VCaP (cell line): Measurements from ENCODE around the gene MAMLD1.

Source experiments
- H3K27ac ChIP-seq: fragments of 450-650 bp; 2 replicates; pipeline ENCODE4 v1.5.1; 2017
- CTCF ChIP-seq: fragments of 450-650 bp; conservative IDR thresholded peaks from 2 replicates; pipeline ENCODE4 v1.5.1; 2017; ENCODE audit warnings: mild to moderate bottlenecking, moderate library complexity

Gene MAMLD1

GRCh38 chrX:150454083-150454482 is 91.0 kb downstream of the MAMLD1 start:
- no peak overlapping the region for H3K27ac ChIP-seq
- no peak for TF ChIP-seq CTCF

GRCh38 chrX:150454508-150455214 is 91.5 kb downstream of the MAMLD1 start:
- TF ChIP-seq CTCF, result no peak
- no peak overlapping the region for H3K27ac ChIP-seq

DNA sequence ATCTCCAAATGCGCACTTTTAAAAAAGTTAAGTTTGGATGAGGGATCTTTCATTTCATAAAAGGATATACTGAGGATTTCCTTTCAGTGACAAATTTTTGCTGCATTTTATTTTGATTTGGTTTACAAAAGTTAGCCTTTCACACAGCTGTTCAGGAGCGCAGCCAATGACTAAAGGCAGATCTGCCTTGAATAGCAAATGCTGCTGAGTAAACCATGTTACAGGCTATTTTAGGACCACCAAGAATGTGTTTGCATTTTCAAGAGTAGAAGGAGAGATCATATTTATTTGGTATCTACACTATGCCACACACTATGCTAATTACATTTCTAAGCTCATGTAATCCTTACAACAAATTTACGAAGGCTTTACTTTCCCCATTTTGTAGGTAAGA is 92.1 kb downstream of the MAMLD1 start:
- no peak for TF ChIP-seq CTCF
- H3K27ac ChIP-seq, result no peak overlapping the region

GRCh38 chrX:150456466-150456865 is 93.3 kb downstream of the MAMLD1 start:
- H3K27ac ChIP-seq, result no peak overlapping the region

DNA sequence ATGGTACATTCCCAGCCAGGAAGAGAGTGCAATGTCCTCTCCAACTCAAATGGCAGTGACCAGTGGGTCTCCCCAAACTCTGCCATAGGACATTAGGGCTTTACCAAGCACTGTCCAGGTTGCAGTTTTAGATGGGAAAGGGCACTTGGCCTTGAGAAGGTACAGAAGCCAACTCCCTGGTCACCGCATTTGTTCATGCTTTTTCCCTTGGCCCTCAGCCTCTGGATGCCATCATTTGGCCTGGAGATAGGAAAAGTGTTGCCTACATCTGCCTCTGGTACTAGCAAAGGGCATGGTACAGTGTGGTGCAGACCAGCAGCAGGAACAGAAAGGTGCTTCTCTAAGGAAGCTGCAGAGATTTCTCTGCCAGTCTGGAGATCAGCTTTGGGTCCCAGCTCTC is 93.8 kb downstream of the MAMLD1 start:
- H3K27ac ChIP-seq, result no peak overlapping the region
- no peak for TF ChIP-seq CTCF

More at GRCh38 chrX:150456466-150456865, 93.3 kb downstream of the MAMLD1 start:
- TF ChIP-seq CTCF, result no peak

GRCh38 chrX:150459196-150459595 is 96.1 kb downstream of the MAMLD1 start:
- no peak for TF ChIP-seq CTCF
- H3K27ac ChIP-seq, result no peak overlapping the region

DNA sequence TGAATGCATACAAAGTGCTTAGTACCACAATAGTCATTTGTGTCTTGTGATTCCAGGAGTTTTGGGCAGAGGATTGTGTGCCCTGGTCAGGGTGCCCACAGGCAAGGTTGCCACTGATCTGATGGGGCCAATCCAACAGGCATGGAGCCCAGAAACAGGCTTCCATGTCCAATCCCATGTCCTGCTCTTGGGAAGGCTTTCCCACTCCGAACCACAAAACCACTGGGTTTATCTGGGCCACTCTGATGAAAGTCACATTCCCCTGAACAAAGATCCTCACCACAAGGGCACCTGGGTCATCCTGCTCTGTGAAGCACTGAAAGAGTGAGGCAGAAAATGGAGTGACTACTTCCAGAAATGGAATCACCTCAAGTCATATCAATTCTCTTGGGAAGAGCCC is 96.9 kb downstream of the MAMLD1 start:
- no peak for TF ChIP-seq CTCF
- no peak overlapping the region for H3K27ac ChIP-seq
